ENCODE data around the gene PKMYT1.

PKMYT1 gene

GRCh38 chr16:2987833-2988232 is 7.6 kb upstream of the PKMYT1 start:
- no peak overlapping the region for H2AFZ ChIP-seq (ENCODE audit: low read depth)
- H3K79me2 ChIP-seq (ENCODE audit: insufficient read depth, low read depth), result no peaks in the 10 kb centered on the region
- H3K4me2 ChIP-seq, result no peak overlapping the region
- H3K27ac ChIP-seq, result no peak overlapping the region
- TF ChIP-seq, protein P1, sequence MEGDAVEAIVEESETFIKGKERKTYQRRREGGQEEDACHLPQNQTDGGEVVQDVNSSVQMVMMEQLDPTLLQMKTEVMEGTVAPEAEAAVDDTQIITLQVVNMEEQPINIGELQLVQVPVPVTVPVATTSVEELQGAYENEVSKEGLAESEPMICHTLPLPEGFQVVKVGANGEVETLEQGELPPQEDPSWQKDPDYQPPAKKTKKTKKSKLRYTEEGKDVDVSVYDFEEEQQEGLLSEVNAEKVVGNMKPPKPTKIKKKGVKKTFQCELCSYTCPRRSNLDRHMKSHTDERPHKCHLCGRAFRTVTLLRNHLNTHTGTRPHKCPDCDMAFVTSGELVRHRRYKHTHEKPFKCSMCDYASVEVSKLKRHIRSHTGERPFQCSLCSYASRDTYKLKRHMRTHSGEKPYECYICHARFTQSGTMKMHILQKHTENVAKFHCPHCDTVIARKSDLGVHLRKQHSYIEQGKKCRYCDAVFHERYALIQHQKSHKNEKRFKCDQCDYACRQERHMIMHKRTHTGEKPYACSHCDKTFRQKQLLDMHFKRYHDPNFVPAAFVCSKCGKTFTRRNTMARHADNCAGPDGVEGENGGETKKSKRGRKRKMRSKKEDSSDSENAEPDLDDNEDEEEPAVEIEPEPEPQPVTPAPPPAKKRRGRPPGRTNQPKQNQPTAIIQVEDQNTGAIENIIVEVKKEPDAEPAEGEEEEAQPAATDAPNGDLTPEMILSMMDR (conservative IDR thresholded peaks at IDR 0.05; ENCODE audit: low read depth, low read length), result no peak
- H3K4me1 ChIP-seq (ENCODE audit: low read depth, poor library complexity, severe bottlenecking), result peaks cover 21% of the 10 kb centered on the region
- no peaks in the 10 kb centered on the region for H3K36me3 ChIP-seq (ENCODE audit: insufficient read depth)
- no peaks in the 10 kb centered on the region for H4K20me1 ChIP-seq (ENCODE audit: insufficient read depth)
- H3K27me3 ChIP-seq (ENCODE audit: insufficient read depth, low read depth), result peaks cover 92% of the 10 kb centered on the region
- H3K9ac ChIP-seq, result no peak overlapping the region
- no peak overlapping the region for H3K4me3 ChIP-seq (IDR thresholded peaks at IDR 0.05; ENCODE audit: insufficient read depth, low read depth, low read length)

DNA sequence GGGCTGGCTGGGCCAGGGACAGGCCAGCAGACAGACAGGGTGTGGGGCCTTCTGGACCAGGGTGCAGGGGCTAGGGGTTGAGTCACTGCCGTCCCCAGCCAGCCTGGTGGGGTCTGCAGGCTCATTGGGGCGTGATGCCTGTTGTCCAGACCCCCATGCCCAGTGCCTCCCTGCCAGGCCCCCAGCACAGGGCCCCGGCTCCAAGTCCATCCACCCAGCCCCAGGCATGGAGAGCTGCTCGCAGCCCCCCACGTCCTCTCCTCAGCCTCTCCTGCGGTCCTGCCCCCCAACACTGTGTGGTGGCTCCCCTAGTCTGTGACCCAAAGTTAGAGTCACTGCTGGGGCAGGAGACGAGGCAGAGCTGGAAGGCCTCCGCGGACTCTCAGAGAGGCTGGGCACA is 7.0 kb upstream of the PKMYT1 start:
- Histone ChIP-seq H3K79me2 (ENCODE audit: insufficient read depth, low read depth) (no peaks in the 10 kb centered on the region), H3K27me3 (ENCODE audit: insufficient read depth, low read depth) (peaks cover 86% of the 10 kb centered on the region), H3K4me1 (ENCODE audit: low read depth, poor library complexity, severe bottlenecking) (peaks cover 21% of the 10 kb centered on the region), H4K20me1 (ENCODE audit: insufficient read depth) (no peaks in the 10 kb centered on the region), H3K36me3 (ENCODE audit: insufficient read depth) (no peaks in the 10 kb centered on the region), H3K27ac (no peak overlapping the region), H3K4me2 (no peak overlapping the region), H3K9ac (no peak overlapping the region), H3K4me3 (IDR thresholded peaks at IDR 0.05; ENCODE audit: insufficient read depth, low read depth, low read length) (no peak overlapping the region), H2AFZ (ENCODE audit: low read depth) (no peak overlapping the region)
- TF ChIP-seq, protein P1 (conservative IDR thresholded peaks at IDR 0.05; ENCODE audit: low read depth, low read length), result no peak

- peaks cover 81% of the 10 kb centered on the region for H3K27me3 ChIP-seq (ENCODE audit: insufficient read depth, low read depth)
- H3K36me3 ChIP-seq (ENCODE audit: insufficient read depth), result no peaks in the 10 kb centered on the region
- TF ChIP-seq, protein P1 (conservative IDR thresholded peaks at IDR 0.05; ENCODE audit: low read depth, low read length), result no peak
- H3K4me2 ChIP-seq, result no peak overlapping the region
- no peak overlapping the region for H3K27ac ChIP-seq
- no peak overlapping the region for H3K4me3 ChIP-seq (IDR thresholded peaks at IDR 0.05; ENCODE audit: insufficient read depth, low read depth, low read length)
- H3K4me1 ChIP-seq (ENCODE audit: low read depth, poor library complexity, severe bottlenecking), result peaks cover 21% of the 10 kb centered on the region
- H3K9ac ChIP-seq, result no peak overlapping the region
- H4K20me1 ChIP-seq (ENCODE audit: insufficient read depth), result no peaks in the 10 kb centered on the region
- H3K79me2 ChIP-seq (ENCODE audit: insufficient read depth, low read depth), result no peaks in the 10 kb centered on the region
- no peak overlapping the region for H2AFZ ChIP-seq (ENCODE audit: low read depth)
Measured at GRCh38 chr16:2986623-2987188, 6.5 kb upstream of the PKMYT1 start.

DNA sequence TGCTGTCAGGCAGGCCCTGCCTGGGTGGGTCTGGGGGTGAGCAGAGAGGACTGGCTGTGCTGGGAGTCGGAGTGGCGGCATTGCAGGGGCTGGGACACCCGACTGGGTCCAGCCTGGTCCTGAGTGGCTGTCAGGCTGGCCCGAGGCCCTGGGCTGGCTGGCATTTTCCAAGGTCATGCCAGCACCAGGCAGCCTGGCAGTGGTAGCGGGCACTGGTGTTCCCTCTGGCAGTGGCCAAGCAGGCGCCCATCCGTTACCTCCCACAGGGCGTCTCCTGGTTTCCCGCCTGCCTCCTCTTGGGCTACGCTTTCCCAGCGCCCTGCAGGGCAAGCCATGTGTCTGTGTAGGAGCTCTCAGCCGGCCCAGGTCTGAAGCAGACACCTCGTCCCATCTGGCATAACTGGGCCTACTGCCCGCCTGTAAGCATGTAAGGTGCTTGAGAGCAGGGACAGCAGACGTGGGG is 5.7 kb upstream of the PKMYT1 start:
- H3K36me3 ChIP-seq (ENCODE audit: insufficient read depth), result no peaks in the 10 kb centered on the region
- no peak overlapping the region for H3K9ac ChIP-seq
- no peaks in the 10 kb centered on the region for H4K20me1 ChIP-seq (ENCODE audit: insufficient read depth)
- H2AFZ ChIP-seq (ENCODE audit: low read depth), result no peak overlapping the region
- no peaks in the 10 kb centered on the region for H3K79me2 ChIP-seq (ENCODE audit: insufficient read depth, low read depth)
- no peak overlapping the region for H3K4me2 ChIP-seq
- TF ChIP-seq, protein P1 (conservative IDR thresholded peaks at IDR 0.05; ENCODE audit: low read depth, low read length), result no peak
- H3K27me3 ChIP-seq (ENCODE audit: insufficient read depth, low read depth), result peaks cover 73% of the 10 kb centered on the region
- H3K4me1 ChIP-seq (ENCODE audit: low read depth, poor library complexity, severe bottlenecking), result peaks cover 21% of the 10 kb centered on the region
- no peak overlapping the region for H3K4me3 ChIP-seq (IDR thresholded peaks at IDR 0.05; ENCODE audit: insufficient read depth, low read depth, low read length)
- H3K27ac ChIP-seq, result no peak overlapping the region
